MG63 (cell line): ENCODE data around the gene TTYH2. TPM values are rescaled to one million over a fixed set of nuclear protein-coding genes. Genes with fewer than 3 reads are reported as not detected.
"Not testable (repeated sequence)": the region's sequence is repeated elsewhere in the genome, so short reads cannot be mapped to it uniquely, and the experiment has no call there.

ENCODE experiments used
- DNase-seq: peaks from one replicate; pipeline ENCODE4 v3.0.0-alpha.2; 2020
- H3K27me3 ChIP-seq: fragments of 250-450 bp; sonication (Bioruptor Pico); 2 replicates; pipeline ENCODE4 v1.5.1; 2020; ENCODE audit warnings: mild to moderate bottlenecking, moderate library complexity
- H3K36me3 ChIP-seq: fragments of 250-450 bp; sonication (Bioruptor Pico); 2 replicates; pipeline ENCODE4 v1.5.1; 2020; ENCODE audit warnings: mild to moderate bottlenecking, moderate library complexity
- H3K4me3 ChIP-seq: fragments of 250-450 bp; sonication (Bioruptor Pico); 2 replicates; pipeline ENCODE4 v1.5.1; 2020; ENCODE audit warnings: mild to moderate bottlenecking, moderate library complexity
- H3K9me3 ChIP-seq: fragments of 250-450 bp; sonication (Bioruptor Pico); 2 replicates; pipeline ENCODE4 v1.5.1; 2020; ENCODE audit warnings: mild to moderate bottlenecking, moderate library complexity
- total RNA-seq: library from RNA; depleted of rRNA; stranded (reverse); fragments of >200 nt; shearing (Covaris generic); gene quantifications from 2 replicates; pipeline ENCODE4 v1.2.3, GENCODE V29; 2014; ENCODE audit warnings: low replicate concordance

Gene TTYH2
- total RNA-seq, 1 experiment from 2014 or later = 1.9 TPM

- Histone ChIP-seq H3K36me3 (no peaks in the 10 kb centered on the region), H3K27me3 (peaks cover 2% of the 10 kb centered on the region; the same call in 1 of the 2 replicates), H3K4me3 (no peak overlapping the region), H3K9me3 (no peaks in the 10 kb centered on the region)
- no peak for DNase-seq
Observed at GRCh38 chr17:74281799-74282198, 68.4 kb downstream of the TTYH2 start.

- not testable (repeated sequence) for H3K36me3 ChIP-seq, H3K4me3 ChIP-seq, DNase-seq, H3K27me3 ChIP-seq, H3K9me3 ChIP-seq
Observed at GRCh38 chr17:74282274-74282586, 68.9 kb downstream of the TTYH2 start.

GRCh38 chr17:74282587-74283370 is 69.4 kb downstream of the TTYH2 start:
- peak; percentile 23 for DNase-seq
- Histone ChIP-seq H3K4me3 (no peak overlapping the region), H3K9me3 (no peaks in the 10 kb centered on the region), H3K36me3 (no peaks in the 10 kb centered on the region), H3K27me3 (peaks cover 2% of the 10 kb centered on the region; the same call in 1 of the 2 replicates)

GRCh38 chr17:74283371-74283673 is 70.0 kb downstream of the TTYH2 start:
- Histone ChIP-seq H3K27me3 (peaks cover 2% of the 10 kb centered on the region; the same call in 1 of the 2 replicates), H3K36me3 (no peaks in the 10 kb centered on the region), H3K4me3 (no peak overlapping the region), H3K9me3 (no peaks in the 10 kb centered on the region)
- no peak for DNase-seq

GRCh38 chr17:74287031-74287602 is 73.7 kb downstream of the TTYH2 start:
- Histone ChIP-seq H3K4me3 (no peak overlapping the region), H3K36me3 (no peaks in the 10 kb centered on the region), H3K9me3 (no peaks in the 10 kb centered on the region), H3K27me3 (peaks cover 2% of the 10 kb centered on the region; the same call in 1 of the 2 replicates)
- no peak for DNase-seq

GRCh38 chr17:74288785-74289184 is 75.4 kb downstream of the TTYH2 start:
- Histone ChIP-seq H3K4me3 (no peak overlapping the region), H3K36me3 (no peaks in the 10 kb centered on the region), H3K9me3 (no peaks in the 10 kb centered on the region), H3K27me3 (peaks cover 2% of the 10 kb centered on the region; the same call in 1 of the 2 replicates)
- peak; percentile 26 for DNase-seq

GRCh38 chr17:74289688-74290087 is 76.3 kb downstream of the TTYH2 start:
- no peak for DNase-seq
- Histone ChIP-seq H3K4me3 (no peak overlapping the region), H3K27me3 (peaks cover 2% of the 10 kb centered on the region; the same call in 1 of the 2 replicates), H3K9me3 (no peaks in the 10 kb centered on the region), H3K36me3 (no peaks in the 10 kb centered on the region)

GRCh38 chr17:74290340-74290739 is 77.0 kb downstream of the TTYH2 start:
- no peaks in the 10 kb centered on the region; the same call in 1 of the 2 replicates for H3K27me3 ChIP-seq
- no peak overlapping the region for H3K4me3 ChIP-seq
- H3K36me3 ChIP-seq = no peaks in the 10 kb centered on the region
- H3K9me3 ChIP-seq = no peaks in the 10 kb centered on the region
- no peak for DNase-seq

GRCh38 chr17:74292495-74292894 is 79.1 kb downstream of the TTYH2 start:
- no peak for DNase-seq
- Histone ChIP-seq H3K9me3 (no peaks in the 10 kb centered on the region), H3K36me3 (no peaks in the 10 kb centered on the region), H3K4me3 (no peak overlapping the region), H3K27me3 (no peaks in the 10 kb centered on the region; the same call in 1 of the 2 replicates)

GRCh38 chr17:74295625-74296547 is 82.5 kb downstream of the TTYH2 start:
- H3K36me3 ChIP-seq = no peaks in the 10 kb centered on the region
- H3K27me3 ChIP-seq = no peaks in the 10 kb centered on the region; the same call in 1 of the 2 replicates
- no peaks in the 10 kb centered on the region for H3K9me3 ChIP-seq
- H3K4me3 ChIP-seq = no peak overlapping the region
- peak; percentile 50 for DNase-seq

- no peak overlapping the region for H3K4me3 ChIP-seq
- H3K36me3 ChIP-seq = no peaks in the 10 kb centered on the region
- no peaks in the 10 kb centered on the region for H3K9me3 ChIP-seq
- peak; percentile 66 for DNase-seq
- no peaks in the 10 kb centered on the region; the same call in 1 of the 2 replicates for H3K27me3 ChIP-seq
Observed at GRCh38 chr17:74296548-74296936, 83.2 kb downstream of the TTYH2 start.

- peak; percentile 87 for DNase-seq
- no peaks in the 10 kb centered on the region for H3K36me3 ChIP-seq
- no peaks in the 10 kb centered on the region for H3K9me3 ChIP-seq
- no peaks in the 10 kb centered on the region; the same call in 1 of the 2 replicates for H3K27me3 ChIP-seq
- H3K4me3 ChIP-seq = no peak overlapping the region
Observed at GRCh38 chr17:74297941-74298340, 84.6 kb downstream of the TTYH2 start.

GRCh38 chr17:74298778-74299177 is 85.4 kb downstream of the TTYH2 start:
- no peaks in the 10 kb centered on the region; the same call in 1 of the 2 replicates for H3K27me3 ChIP-seq
- no peak for DNase-seq
- H3K4me3 ChIP-seq = no peak overlapping the region
- no peaks in the 10 kb centered on the region for H3K9me3 ChIP-seq
- H3K36me3 ChIP-seq = no peaks in the 10 kb centered on the region

GRCh38 chr17:74299226-74300009 is 86.0 kb downstream of the TTYH2 start:
- H3K4me3 ChIP-seq = no peak overlapping the region
- H3K9me3 ChIP-seq = no peaks in the 10 kb centered on the region
- no peaks in the 10 kb centered on the region; the same call in 1 of the 2 replicates for H3K27me3 ChIP-seq
- DNase-seq = no peak
- no peaks in the 10 kb centered on the region for H3K36me3 ChIP-seq

GRCh38 chr17:74303305-74303704 is 89.9 kb downstream of the TTYH2 start:
- no peak for DNase-seq
- Histone ChIP-seq H3K4me3 (no peak overlapping the region), H3K36me3 (no peaks in the 10 kb centered on the region), H3K9me3 (no peaks in the 10 kb centered on the region), H3K27me3 (no peaks in the 10 kb centered on the region)

GRCh38 chr17:74304184-74304583 is 90.8 kb downstream of the TTYH2 start:
- no peaks in the 10 kb centered on the region for H3K27me3 ChIP-seq
- H3K36me3 ChIP-seq = no peaks in the 10 kb centered on the region
- no peaks in the 10 kb centered on the region for H3K9me3 ChIP-seq
- DNase-seq = no peak
- H3K4me3 ChIP-seq = no peak overlapping the region
